Measurements from ENCODE around the gene TMEM203. TPM values are rescaled to one million over a fixed set of nuclear protein-coding genes. Genes with fewer than 3 reads are reported as not detected.

Gene TMEM203
- total and polyA plus RNA-seq, 2 of the 4 experiments (the other 2 are of a cell fraction) = 18.8 to 40.6 TPM

GRCh38 chr9:137204731-137205125 is 720 bp downstream of the TMEM203 start:
- 33% methylated on average over 9 of the region's 21 CpGs; no CpG with 5 or more reads in 1 of the 2 experiments for WGBS, 2 experiments (ENCODE audit: extremely low coverage in 2 of 2, insufficient read length in 1 of 2)
- CTCF ChIA-PET = no interaction called here

More at GRCh38 chr9:137204731-137205125, 720 bp downstream of the TMEM203 start:
- peaks cover 9% of the 10 kb centered on the region for H4K20me1 ChIP-seq (ENCODE audit: insufficient read depth, low read length)
- in situ Hi-C loops (cut with MboI; ENCODE audit: low sequenced_read_pairs) (no loop called here), intact Hi-C loops (cut with micrococcal nuclease) (no loop called here), dilution Hi-C loops (cut with HindIII; ENCODE audit: low sequenced_read_pairs, unreplicated experiment) (no loop called here)
- peak overlapping the region; percentile 85 for H3K9ac ChIP-seq (ENCODE audit: low read depth, low read length)
- peak overlapping the region; percentile 89 for H3K4ac ChIP-seq (ENCODE audit: low read depth, low read length)
- H2BK120ac ChIP-seq (ENCODE audit: low read depth, low read length) = no peak overlapping the region
- POLR2A ChIA-PET (ENCODE audit: unreplicated experiment) = interaction anchor here (0.6 kb wide), 1 partner anchor 75 kb away, joined by 4 read pairs; no protein-coding TSS in a partner anchor
- H2AK9ac ChIP-seq (replicated peaks; ENCODE audit: low read depth, low read length, poor library complexity) = peak overlapping the region; percentile 97
- H2BK15ac ChIP-seq (ENCODE audit: low read depth, low read length) = no peak overlapping the region
- H3K18ac ChIP-seq (ENCODE audit: low read depth, low read length) = no peak overlapping the region
- peaks cover 45 to 64% of the 10 kb centered on the region in 2 experiments for H3K79me1 ChIP-seq (ENCODE audit: low read depth in 1 of 2, low read length in 2 of 2)
- peak overlapping the region; percentile 91 for H3K4me2 ChIP-seq (ENCODE audit: low read depth, low read length)
- peak overlapping the region; percentile 98 for H3K23ac ChIP-seq (ENCODE audit: low read depth, low read length)
- TF ChIP-seq CEBPB (IDR thresholded peaks at IDR 0.05; ENCODE audit: low read depth, low read length) = no peak
- H2AK5ac ChIP-seq (ENCODE audit: low read depth, low read length) = peak overlapping the region; percentile 90
- peak overlapping the region; percentile 57; the same call in 1 of the 2 replicates for H3K27ac ChIP-seq (ENCODE audit: insufficient read depth, low read length)
- H4K5ac ChIP-seq (ENCODE audit: low read depth, low read length) = no peak overlapping the region
- H3K9me3 ChIP-seq (ENCODE audit: control insufficient read depth, insufficient read depth, low read length) = no peaks in the 10 kb centered on the region
- peaks cover 8% of the 10 kb centered on the region for H3K36me3 ChIP-seq (ENCODE audit: control insufficient read depth, insufficient read depth, low read length)
- H3K56ac ChIP-seq (ENCODE audit: extremely low read depth, insufficient read depth, low read length) = peak overlapping the region; percentile 19; the same call in 1 of the 2 replicates
- H3K4me3 ChIP-seq (ENCODE audit: insufficient read depth, low read depth, low read length) = peak overlapping the region; percentile 93
- peak overlapping the region; percentile 75; the same call in 1 of the 2 replicates for H4K91ac ChIP-seq (ENCODE audit: insufficient read depth, low read depth, low read length)
- H3K14ac ChIP-seq (replicated peaks; ENCODE audit: low read depth, low read length) = peak overlapping the region; percentile 66
- H3K4me1 ChIP-seq (ENCODE audit: control insufficient read depth, insufficient read depth, low read length) = peaks cover 10% of the 10 kb centered on the region
- peak overlapping the region; percentile 97 for H2AFZ ChIP-seq (replicated peaks; ENCODE audit: low read length, poor library complexity)
- 0 out of 2 replicates have a peak, but pooled peaks cover 2% of the 10 kb centered on the region for H3K9me1 ChIP-seq (ENCODE audit: insufficient read depth, low read length)
- no TSS peak for BruUV-seq (replicated peaks)
- H3K27me3 ChIP-seq (ENCODE audit: control insufficient read depth, insufficient read depth, low read length) = no peaks in the 10 kb centered on the region
- no peak for ATAC-seq (ENCODE audit: low read depth)
- H2BK5ac ChIP-seq (ENCODE audit: low read depth, low read length, poor library complexity, severe bottlenecking) = no peak overlapping the region
- no peak for DNase-seq
- H2BK20ac ChIP-seq (ENCODE audit: low read depth, low read length) = no peak overlapping the region
- peak overlapping the region; percentile 92 to 98 for H4K8ac ChIP-seq (ENCODE audit: low read depth in 2 of 2, low read length in 2 of 2)

All from IMR-90 (cell line).